Epidermal melanocyte (primary cell): Measurements from ENCODE around the gene CLDN5.

Source experiments
- DNase-seq: peaks from one replicate; pipeline ENCODE4 v3.0.0; 2011; ENCODE audit warnings: low spot score; ENCODE audit not compliant: insufficient read length

CLDN5 gene

DNA sequence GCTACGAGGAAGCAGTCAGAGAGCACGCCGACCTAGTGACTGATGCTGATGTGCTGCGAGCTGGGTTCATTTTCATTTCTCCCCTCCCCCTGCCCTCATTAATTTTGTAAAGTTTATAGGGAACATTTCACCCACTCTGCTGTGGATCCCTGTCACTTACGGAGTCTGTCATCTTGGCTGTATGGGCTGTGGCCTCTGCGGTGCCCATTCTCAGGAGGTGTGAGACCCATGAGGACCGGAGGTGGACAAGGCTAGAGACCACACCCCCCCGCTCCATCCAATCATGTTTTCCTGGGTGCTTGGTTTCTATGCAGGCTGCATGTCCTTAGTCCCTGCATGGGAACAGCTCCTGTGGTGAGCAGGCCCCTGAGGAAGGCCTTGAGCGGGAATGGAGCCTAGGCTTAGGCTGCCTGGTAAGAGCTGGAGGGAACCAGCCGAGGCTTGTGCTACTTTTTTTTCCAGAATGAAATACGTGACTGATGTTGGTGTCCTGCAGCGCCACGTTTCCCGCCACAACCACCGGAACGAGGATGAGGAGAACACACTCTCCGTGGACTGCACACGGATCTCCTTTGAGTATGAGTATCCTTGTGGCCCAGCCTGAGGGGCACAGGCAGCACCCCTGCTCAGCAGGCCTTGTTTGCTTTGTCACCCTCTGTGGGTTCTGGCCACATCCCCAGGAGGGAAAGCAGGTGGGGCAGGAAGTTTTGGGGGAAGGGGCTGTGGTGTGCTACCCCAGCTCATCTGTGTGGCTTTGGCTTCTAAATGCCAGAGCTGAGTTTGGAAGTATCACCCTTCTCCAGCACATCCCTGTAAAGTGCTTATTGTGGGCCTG, 19.1 kb downstream of the CLDN5 start:
- DNase-seq = no peak

DNA sequence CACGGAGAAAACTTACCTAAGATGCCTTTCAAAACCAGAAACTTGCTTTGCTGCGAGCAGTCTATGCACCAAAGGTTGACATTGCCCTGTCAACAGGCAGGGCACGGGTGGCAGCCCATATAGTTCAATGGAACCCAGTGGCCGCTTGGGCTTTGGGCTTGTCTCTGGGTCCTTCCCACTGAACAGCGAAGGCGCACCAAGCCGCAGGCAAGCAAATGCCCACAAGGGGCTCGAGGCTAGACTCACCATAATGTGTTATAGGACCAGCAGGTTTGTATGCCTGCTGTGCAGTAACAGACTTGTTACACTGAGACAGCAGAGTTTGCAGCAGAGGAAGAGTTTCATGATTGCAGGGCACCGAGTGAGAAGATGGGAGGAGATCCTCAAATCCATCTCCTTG, 20.3 kb downstream of the CLDN5 start:
- DNase-seq = no peak

DNA sequence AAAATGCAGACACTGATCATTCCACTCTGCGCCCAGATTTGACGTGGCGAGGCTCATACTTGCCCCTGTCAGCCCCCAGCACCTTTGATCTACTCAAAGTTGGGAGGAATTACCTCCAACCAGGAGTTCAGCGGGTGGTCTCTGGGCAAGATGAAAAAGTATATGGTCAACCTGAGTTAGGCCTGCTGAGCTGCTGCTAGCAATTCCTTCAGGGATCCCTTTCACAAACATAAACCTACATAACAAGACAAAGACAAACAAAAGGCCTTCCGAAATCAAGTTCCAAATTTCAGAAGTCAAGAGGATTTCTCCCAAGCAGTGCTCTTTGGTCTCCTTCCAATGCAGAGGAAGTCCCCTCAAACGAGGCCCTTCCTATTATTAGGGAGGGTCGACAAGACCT, 20.8 kb downstream of the CLDN5 start:
- DNase-seq = no peak

DNA sequence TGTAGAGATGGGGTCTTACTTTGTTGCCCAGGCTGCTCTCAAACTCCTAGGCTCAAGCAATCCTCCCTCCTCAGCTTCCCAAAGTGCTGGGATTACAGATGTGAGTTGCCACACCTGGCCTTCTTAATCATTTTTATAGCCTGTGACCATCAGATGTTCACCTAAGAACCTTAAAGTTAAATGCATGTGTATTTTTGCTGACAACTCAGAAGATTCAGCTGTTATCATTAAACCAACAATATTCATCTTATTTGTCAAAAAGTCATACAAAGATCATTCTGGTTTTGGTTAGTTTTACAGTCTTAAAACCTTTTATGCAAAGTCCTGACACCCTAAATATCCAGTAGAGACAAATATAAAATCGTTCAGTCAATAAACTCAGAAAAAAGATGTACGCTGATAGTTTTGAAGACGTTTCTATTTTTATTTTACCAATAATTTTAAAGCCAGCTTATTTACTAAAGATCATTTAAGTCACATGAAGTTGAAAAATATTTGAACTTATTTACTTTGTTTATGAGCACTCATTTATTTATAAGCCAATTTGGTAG, 22.2 kb downstream of the CLDN5 start:
- no peak for DNase-seq

DNA sequence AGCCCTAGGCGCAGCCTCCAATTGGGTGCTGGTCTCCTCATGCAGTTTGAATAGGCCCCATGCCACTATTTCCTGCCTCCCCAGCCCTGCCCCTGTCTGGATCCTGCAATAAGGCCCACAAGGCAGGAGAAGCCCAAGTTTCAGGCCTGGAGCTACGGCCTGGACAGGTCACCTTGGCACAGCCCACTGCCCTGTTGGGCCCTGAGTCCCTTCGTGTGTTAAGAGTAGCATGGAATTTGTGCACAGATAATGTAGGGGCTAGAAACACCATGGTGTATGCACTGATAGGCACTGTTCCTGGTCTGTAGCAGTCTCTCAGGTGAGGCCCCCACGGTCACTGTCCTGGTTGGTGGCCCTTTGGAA, 24.3 kb downstream of the CLDN5 start:
- no peak for DNase-seq

DNA sequence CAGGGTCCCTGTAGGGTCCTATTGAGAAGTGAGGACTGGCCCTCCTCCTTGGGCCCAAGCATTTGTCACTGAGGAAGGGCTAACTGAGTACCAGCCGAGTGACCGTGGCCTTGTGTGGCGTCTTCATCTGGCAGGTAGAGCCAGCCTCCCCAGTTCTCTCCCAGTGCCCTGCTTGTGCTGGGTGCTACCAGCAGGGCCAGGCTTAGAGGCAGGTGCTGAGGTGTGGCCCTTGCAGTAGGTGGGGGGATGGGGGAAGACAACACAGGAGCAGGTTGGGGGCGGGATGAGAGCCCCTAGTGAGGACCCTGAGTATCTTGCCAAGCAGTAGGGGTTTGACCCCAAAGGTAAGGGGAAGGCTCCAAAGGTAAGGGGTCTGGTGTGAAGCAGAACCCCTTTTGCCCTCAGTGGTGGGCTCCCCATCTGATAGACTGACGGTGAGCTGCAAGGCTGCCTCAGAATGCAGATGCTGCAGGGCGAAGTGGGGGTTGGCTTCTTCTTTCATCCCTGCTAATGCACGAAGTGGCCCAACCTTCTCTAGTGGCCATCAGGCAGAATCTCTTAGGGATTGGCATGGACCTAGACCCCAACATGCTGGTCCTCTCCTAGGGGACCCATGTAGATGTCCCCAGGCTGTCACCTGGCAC, 24.9 kb downstream of the CLDN5 start:
- DNase-seq = no peak

DNA sequence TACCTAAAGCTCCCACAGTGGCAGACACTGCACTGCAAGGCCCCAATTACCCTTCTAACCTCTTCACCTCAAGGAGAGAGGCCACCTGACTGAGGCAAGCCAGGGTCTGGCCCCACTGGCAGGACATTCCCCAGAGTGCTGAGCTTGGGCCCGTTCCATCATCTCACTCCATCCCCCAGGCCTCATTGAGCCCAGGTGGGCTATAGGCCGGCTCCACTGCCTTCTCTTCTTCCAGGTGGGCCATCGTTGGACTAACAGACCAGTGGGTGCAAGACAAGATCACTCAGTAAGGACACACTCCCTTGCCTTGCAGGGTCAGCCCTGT, 25.4 kb downstream of the CLDN5 start:
- no peak for DNase-seq

DNA sequence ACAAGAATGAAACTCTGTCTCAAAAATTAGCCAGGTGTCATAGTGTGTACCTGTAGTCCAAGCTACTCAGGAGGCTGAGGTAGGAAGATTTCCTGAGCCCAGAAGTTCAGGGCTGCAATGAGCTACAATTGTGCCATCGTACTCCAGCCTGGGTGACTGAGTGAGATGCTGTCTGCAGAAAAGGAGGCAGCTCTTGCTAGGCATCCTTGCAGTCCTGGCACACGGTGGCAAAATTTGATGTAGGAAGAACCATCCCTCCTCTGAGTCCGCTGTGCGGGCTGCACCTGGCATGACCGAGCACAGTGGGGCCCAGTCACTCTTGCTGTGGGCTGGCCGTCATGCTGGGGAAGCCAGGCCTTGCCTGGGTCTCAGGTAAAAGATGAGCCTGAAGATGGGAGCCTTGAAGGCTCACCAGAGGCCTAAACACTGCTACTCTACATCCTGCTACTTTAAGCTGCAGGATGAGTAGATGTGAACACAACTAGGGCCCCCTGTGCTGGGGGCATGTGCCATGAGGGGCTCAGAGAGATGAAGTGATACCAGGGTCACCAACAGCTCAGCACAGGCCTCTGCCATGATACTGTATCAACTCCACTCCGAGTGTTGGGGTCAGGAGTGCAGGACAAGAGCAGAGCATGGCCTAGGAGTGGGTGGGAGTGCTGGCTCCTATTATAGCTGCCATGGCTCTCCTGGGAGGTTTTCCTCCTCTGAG, 25.9 kb downstream of the CLDN5 start:
- no peak for DNase-seq

DNA sequence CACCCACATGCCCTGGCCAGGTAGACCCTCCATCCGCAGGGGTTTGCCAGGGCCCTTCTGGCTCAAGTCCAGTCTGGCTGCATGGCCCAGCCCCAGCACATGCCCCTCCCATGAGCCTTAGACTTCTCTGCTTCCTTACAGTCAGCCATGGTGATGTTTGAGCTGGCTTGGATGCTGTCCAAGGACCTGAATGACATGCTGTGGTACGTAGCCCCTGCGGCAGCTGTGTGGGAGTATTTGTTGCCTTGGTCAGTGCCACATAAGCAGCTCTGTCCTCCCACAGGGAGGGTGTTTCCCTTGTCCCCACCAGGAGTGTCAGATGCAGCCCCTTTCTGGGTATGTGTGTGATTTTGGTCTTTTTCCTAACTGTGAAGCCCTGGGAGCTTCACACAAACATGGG, 27.0 kb downstream of the CLDN5 start:
- no peak for DNase-seq

DNA sequence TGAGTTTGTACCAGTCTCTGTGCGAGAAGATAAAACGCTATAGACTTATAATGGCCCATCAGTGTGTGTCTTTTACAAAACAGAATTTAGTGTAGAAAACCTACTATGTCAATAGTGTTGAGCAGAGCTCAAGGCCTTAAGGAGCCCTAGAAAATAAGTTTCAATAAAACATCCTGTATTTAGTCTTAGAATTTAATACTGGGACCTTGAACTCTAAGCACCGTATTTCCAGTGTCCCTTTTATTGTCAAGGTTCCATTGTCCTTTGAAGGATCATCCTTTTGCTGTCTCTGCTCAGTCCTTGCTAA, 27.9 kb downstream of the CLDN5 start:
- DNase-seq = no peak

DNA sequence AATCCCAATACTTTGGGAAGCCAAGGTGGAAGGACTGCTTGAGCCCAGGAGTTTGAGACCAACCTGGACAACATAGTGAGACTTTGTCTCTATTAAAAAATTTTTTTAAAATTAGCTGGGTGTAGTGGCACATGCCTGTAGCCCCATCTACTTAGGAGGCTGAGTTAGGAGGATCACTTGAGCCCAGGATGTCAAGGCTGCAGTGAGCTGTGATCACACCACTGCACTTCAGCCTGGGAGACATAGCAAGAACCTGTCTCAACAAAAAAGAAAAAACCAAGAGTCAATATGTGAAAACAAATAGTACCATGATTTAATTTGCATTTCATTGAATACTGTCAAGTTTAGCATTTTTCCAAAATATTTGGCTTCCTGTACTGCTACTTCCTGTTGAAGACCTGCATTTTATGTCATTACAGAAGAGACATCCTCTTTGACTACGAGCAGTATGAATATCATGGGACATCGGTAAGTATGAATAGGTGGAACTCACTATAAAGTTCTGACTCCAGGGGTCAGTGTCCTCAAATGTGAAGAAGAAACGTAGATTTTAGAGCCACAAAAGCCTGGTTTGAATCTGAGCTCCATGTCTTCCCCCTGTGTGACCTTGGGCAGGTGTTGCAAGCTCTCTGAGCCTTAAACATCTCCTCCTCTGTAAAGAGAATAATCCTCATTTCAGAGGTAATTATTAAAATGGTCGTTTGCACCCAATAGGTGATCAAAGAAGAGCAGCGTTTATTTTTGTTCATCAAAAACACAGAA, 28.5 kb downstream of the CLDN5 start:
- no peak for DNase-seq

DNA sequence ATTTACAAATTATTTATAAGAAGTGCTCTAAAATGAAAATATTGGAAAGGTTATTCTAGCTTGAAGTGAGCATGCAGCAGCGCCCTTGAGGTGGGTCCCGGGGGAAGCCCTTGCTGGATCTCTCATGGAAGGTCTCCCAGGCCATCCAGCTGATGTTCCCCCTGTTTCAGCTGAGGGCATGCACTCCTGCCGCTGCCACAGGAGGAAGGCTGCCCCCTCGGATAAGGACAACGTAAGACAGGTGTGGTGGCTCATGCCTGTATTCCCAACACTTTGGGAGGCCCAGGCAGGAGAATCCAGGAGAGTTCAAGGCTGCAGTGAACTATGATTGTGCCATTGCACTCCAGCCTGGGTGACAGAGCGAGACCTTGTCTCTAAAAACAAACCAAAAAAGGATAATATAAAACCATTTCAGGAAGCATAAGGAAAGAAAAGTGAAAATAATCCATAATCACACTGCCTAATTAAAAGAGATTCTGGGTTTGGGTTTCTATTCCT, 29.5 kb downstream of the CLDN5 start:
- DNase-seq = no peak

DNA sequence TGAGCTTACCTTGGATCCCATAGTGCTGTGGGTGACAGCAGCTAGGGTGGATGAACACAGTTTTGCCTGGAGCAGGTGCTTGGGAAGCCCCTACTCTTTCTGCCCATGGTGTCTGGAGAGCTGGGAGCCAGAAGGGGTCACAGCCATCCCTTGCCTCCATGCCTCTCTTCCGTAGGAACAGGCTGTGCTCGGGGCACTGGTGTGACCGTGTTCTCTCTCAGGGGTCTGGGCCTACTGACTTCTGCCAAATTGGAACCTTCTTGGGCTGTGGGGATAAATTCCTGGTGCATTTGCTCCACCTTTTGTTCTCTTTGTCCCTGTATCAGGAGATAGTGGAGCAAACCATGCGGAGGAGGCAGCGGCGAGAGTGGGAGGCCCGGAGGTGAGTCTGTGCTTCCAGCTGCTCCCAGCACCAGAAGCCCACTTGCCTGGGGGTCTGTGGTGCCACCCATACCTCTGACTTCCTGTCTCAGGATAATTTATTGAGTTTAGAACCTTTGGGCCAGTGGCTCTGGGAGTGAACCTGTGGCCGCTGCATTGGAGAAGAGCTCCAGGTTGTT, 30.1 kb downstream of the CLDN5 start:
- DNase-seq = no peak

DNA sequence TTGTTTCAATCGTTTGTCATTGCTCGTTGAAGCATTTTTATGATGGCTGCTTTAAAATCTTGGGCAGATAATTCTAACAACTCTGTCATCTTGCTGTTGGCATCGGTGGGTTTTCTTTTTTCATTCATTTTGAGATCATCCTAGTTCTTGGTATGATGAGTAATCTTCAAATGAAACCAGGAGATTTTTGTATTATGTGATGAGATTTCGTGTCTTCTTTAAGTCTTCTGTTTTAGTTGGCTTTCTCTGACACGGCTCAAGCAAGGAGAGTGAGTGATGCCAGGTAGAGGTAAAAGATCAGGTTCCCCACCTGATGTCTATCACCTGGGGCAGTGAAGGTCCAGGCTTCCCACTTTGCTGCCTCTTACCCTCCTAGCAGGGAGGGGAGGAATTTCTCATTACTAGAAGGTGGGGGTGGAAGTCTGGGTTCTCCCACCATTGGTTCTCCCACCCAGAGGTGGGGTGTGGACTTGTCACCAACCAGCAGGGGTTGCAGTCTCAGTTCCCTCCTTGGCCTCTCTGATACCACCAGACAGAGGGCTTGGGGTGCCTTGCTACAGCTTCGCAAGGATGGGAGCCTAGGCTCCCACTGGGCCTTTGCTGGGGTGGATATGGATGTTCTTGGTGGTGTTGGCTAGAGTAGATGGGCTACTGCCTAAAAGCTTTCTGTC, 31.6 kb downstream of the CLDN5 start:
- DNase-seq = no peak

DNA sequence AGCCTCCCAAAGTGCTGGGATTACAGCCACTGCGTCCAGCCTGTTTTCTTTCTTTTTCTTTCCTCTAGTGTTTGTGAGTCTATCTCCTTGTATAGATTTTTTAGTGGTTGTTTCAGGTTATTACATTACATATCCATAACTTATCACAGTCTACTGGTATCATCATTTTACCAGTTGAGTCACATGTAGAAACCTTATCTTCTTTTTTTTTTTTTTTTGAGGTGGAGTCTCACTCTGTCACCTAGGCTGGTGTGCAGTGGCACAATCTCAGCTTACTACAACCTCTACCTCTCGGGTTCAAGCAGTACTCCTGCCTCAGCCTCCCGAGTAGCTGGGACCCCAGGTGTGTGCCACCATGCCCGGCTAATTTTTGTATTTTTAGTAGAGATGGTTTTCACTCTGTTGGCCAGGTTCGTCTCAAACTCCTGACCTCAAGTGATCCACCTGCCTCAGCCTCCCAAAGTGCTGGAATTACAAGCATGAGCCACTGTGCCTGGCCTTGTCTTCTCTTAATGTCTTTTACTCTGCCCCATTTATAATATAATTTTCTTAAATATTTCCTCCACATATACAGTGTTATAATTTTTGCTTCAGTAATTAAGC, 33.5 kb downstream of the CLDN5 start:
- DNase-seq = no peak

DNA sequence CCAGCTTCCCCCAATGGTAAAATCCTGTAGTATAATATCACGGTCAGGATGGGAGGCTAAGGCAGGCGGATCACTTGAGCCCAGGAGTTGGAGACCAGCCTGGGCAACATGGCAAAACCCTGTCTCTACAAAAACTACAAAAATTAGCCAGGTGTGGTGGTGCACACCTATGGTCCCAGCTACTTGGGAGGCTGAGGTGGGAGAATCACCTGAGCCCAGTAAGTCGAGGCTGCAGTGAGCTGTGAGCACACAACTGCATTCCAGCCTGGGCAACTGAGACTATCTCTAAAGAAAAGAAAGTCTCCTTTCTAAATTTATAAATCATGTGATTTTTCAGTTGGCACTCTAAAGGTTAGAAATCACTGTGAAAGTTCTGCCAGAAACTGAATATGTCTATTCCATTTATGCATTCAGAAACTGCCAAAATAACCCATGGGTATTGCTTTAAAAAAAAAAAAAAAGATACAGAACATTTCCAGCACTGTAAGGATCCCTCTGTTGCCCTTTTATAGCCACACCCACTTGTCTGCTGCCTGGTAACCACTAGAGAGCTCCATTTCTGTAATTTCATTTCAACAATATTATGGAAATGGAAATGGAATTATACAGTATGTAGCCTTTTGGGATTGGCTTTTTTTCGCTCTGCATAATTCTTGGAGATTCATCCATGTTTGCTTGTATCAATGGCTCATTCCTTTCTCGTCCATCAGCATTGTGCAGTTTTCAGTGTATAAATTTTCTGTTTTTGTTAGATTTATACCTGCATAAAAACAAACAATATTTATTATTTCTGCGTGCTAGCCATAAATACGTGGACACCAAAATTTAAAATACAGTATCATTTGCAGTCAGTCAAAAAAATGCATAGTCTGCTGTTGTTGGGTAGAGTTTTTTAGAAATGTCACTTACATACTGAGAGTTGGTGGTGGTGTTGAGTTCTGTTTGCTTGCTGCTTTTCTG, 35.0 kb downstream of the CLDN5 start:
- peak; percentile 42 for DNase-seq

DNA sequence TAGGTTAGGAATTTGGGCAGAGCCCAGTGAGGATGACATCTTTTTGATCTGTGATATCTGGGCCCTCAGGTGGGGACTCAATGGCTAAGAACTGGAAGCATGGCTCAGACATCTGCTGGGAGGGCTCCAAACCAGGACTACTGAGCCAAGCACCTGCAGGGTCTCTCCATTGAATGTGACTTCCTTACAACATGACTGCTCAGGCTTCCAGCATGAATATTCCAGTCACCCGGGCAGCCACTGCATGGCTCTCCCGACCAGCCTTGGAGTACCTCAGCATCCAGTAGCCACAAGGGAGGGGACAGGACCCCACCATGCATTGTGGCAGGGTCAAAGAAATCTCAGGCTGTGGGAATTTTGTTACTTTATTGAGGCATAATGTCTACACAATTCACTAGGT, 35.9 kb downstream of the CLDN5 start:
- DNase-seq = no peak

DNA sequence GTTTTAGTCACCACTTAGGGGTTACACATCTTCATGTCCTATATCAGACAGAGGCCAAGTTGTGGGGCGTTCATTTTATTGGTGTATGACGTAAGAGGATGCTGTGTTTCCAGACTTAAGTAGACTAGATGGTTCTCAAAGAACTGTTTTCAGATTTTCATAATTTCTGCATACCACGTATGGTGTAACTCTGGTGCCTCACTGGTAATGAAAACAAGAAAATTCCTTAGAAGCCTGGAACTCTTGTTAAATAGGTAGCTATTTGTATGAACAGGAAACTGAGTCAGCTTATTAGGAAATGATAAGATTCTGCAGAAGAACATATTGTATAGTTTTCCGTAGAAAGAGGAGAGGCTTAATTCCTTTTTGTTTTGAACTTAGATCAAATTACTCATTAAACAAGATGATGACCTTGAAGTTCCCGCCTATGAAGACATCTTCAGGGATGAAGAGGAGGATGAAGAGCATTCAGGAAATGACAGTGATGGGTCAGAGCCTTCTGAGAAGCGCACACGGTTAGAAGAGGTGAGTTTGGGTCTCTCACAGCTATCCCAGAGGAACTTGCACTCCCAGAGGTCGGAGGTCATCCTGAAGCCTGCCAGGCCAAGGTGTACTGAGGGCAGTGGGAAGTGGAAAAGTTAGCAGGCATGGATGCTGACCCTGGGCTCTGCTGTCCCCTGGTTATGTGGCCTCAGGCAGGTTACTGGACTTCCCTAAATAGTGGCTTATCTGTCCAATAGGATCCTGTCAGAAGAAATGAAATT, 40.5 kb downstream of the CLDN5 start:
- DNase-seq = no peak

DNA sequence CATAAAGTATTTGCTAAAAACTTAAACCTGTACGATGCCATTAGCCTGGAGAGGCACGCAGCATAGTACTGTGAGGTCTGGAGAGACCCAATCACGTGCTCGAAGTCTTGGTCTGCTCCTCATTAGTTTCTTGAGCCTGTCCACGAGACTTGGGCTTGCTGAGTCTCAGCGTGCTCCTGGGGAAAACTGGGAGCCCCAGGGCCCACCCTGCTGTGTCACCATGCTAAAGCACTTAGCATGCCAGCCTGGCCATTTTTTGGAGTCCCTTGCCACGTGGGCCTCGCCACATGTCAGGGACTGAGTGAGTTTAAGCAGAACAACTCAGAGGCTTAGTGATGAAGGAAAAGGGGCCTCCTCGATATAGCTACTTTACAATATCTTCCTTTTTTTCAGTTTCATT, 41.9 kb downstream of the CLDN5 start:
- DNase-seq = no peak
